GM12878 (cell line): ENCODE results near the gene RASGRF2. TPM values are rescaled to one million over a fixed set of nuclear protein-coding genes. Genes with fewer than 3 reads are reported as not detected.

Source experiments
- ATAC-seq: fragments of 200-7000 bp; cut with Tn5 transposase; 3 replicates; pipeline ENCODE4 v1.9.1; 2020; ENCODE audit warnings: mild to moderate bottlenecking, moderate library complexity
- BruUV-seq: library from RNA; stranded (reverse); fragments of 400-500 nt; replicated peaks from 2 replicates; lab custom pipeline; 2021; lab: Mats Ljungman, UMichigan
- CTCF ChIA-PET: fragments of 300-600 bp; sonication (Branson Sonifier 250); formaldehyde crosslinking; extraction: SDS; loops from one replicate; lab custom pipeline; 2021; ENCODE audit warnings: inconsistent platforms; lab: Yijun Ruan, JAX
- POLR2A ChIA-PET: fragments of 350-600 bp; formaldehyde crosslinking; extraction: SDS; loops from one replicate; lab custom pipeline; 2021; ENCODE audit warnings: inconsistent platforms; lab: Charles Lee
- RAD21 ChIA-PET: fragments of 300-600 bp; sonication (Branson Sonifier 250); formaldehyde crosslinking; loops from one replicate; lab custom pipeline; 2023; ENCODE audit warnings: antibody characterized with exemption; ENCODE audit not compliant: unreplicated experiment; lab: Charles Lee
- SMC1A ChIA-PET: fragments of 300-600 bp; sonication (Branson Sonifier 250); formaldehyde crosslinking; loops from one replicate; lab custom pipeline; 2023; ENCODE audit not compliant: unreplicated experiment, uncharacterized antibody; lab: Charles Lee
- DNase-seq: peaks from one replicate; pipeline ENCODE4 v3.0.0-alpha.2; 2011; ENCODE audit warnings: low read depth, low spot score
- FAIRE-seq: peaks from 3 replicates; lab custom pipeline; 2011; peaks lifted over from hg19 to GRCh38; lab: Jason Lieb, UNC
- H2AFZ ChIP-seq: 2 replicates; pipeline ENCODE4 v1.6.0; 2011; ENCODE audit warnings: low read depth, low read length, control low read depth; ENCODE audit not compliant: control insufficient read depth
- H3K27ac ChIP-seq: 2 replicates; pipeline ENCODE4 v1.5.1; 2011; ENCODE audit warnings: control low read depth; ENCODE audit not compliant: control insufficient read depth, insufficient read depth
- H3K27me3 ChIP-seq, 2 experiments: replicated peaks in 1 of 2; 2 replicates each; pipeline versions ENCODE4 v1.6.0 to v1.6.1; 2011; ENCODE audit warnings: low read length in 1 of 2; ENCODE audit not compliant: control insufficient read depth in 2 of 2, insufficient read depth in 2 of 2
- H3K36me3 ChIP-seq, 2 experiments: 2 replicates each; pipeline ENCODE4 v1.5.1; 2011; ENCODE audit warnings: low read length in 1 of 2; ENCODE audit not compliant: control insufficient read depth in 2 of 2, insufficient read depth in 2 of 2
- H3K4me1 ChIP-seq: 2 replicates; pipeline ENCODE4 v1.6.1; 2011; ENCODE audit warnings: mild to moderate bottlenecking, low read length, moderate library complexity, mixed read lengths; ENCODE audit not compliant: control insufficient read depth, insufficient read depth
- H3K4me2 ChIP-seq: 2 replicates; pipeline ENCODE4 v1.6.0; 2011; ENCODE audit warnings: control low read depth; ENCODE audit not compliant: control insufficient read depth, insufficient read depth
- H3K4me3 ChIP-seq: fragments of 200-600 bp; sonication (generic); 2 replicates; pipeline ENCODE4 v1.5.1; 2016
- H3K79me2 ChIP-seq: 2 replicates; pipeline ENCODE4 v1.6.0; 2011; ENCODE audit warnings: low read length; ENCODE audit not compliant: control insufficient read depth, insufficient read depth
- H3K9ac ChIP-seq: 2 replicates; pipeline ENCODE4 v1.8.0; 2011; ENCODE audit warnings: low read length, control low read depth, mixed read lengths; ENCODE audit not compliant: control insufficient read depth, insufficient read depth
- H3K9me3 ChIP-seq: replicated peaks from 3 replicates; pipeline ENCODE4 v1.5.1; 2011; ENCODE audit warnings: mild to moderate bottlenecking, low read length; ENCODE audit not compliant: control insufficient read depth, insufficient read depth
- H4K20me1 ChIP-seq: 2 replicates; pipeline ENCODE4 v1.6.0; 2011; ENCODE audit not compliant: control insufficient read depth, insufficient read depth
- ESRRA ChIP-seq: IDR thresholded peaks from 2 replicates; pipeline ENCODE4 v1.6.1; 2012; ENCODE audit warnings: mild to moderate bottlenecking, low read length, improper control_type of control experiment
- RAD21 ChIP-seq: IDR thresholded peaks from 2 replicates; pipeline ENCODE4 v1.6.1; 2011; ENCODE audit warnings: mild to moderate bottlenecking, low read depth, low read length, moderate library complexity; ENCODE audit not compliant: insufficient read depth
- TBL1XR1 ChIP-seq: IDR thresholded peaks from 2 replicates; pipeline ENCODE4 v1.6.1; 2012; ENCODE audit warnings: low read depth, low read length, improper control_type of control experiment
- WGBS: methylation state at CpG from one replicate; pipeline ENCODE4 v1.1.6; 2016; ENCODE audit warnings: low lambda C conversion rate; ENCODE audit not compliant: insufficient replicate concordance, insufficient coverage; ENCODE audit errors: missing lambda C conversion rate; 5-methylcytosine and 5-hydroxymethylcytosine counted together
- in situ Hi-C: fragments of 300-500 bp; cut with MboI; formaldehyde crosslinking; loops from 9 replicates; pipeline ENCODE4 v1.14.3; 2018; ENCODE audit warnings: mixed read lengths
- intact Hi-C: fragments of 100-400 bp; cut with micrococcal nuclease; formaldehyde crosslinking; loops from one replicate; pipeline ENCODE4 v1.14.2; 2022; ENCODE audit not compliant: unreplicated experiment
- polyA plus RNA-seq, 11 experiments: library from polyadenylated mRNA; depleted of rRNA in 4 of 11; unstranded in 6 of 11; stranded (reverse) in 5 of 11; fragments of >200 nt; fragmentation: Nextera tagmentation in 4 of 11; fragmentation: Illumina TruSeq in 1 of 11; extraction: Ambion mirVana in 4 of 11; extraction: Trizol in 1 of 11; gene quantifications; 1 replicate in 1 of 11; 2 replicates in 10 of 11; pipeline versions ENCODE4 v1.2.1 to v1.2.3, GENCODE V29; 2011 to 2016; ENCODE audit warnings: inconsistent platforms in 2 of 11, missing spikeins in 2 of 11, low read depth in 1 of 11
- total RNA-seq, 4 experiments: library from RNA; depleted of rRNA in 3 of 4; stranded (reverse); fragments of >200 nt in 3 of 4; fragmentation: Illumina TruSeq in 1 of 4; extraction: Trizol in 1 of 4; gene quantifications; 2 replicates each; pipeline versions ENCODE4 v1.2.1 to v1.2.3, GENCODE V29; 2013 to 2021
- TF ChIP-seq, protein P1 (sequence below): IDR thresholded peaks from 2 replicates; pipeline ENCODE4 v1.6.1; 2012; ENCODE audit warnings: low read length, inconsistent platforms

Gene RASGRF2
- total and polyA plus RNA-seq, 10 of the 15 experiments (the other 5 are each of a cell fraction or from before 2014, with no cell fraction given), result 0.05 to 0.24 (median 0.07) TPM

DNA sequence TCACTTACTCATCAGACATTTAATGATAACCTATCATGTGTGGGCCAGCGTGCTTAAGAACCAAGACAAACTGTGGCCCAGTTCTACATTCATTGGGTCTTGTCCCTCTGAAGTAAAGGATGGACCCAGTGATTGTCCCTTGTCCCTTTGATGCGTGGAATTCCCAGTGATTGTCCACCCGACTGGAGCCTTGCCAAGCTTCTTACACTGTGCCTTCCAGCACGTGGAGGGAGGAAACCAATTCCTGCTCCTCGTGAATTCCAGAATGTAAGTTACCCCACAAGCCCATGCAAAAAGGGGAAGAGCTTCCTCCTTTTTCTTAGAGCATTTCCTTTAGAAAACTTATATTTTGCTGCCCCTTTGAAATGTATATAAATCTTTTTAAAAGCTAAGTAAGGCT, 280.8 kb downstream of the RASGRF2 start:
- H3K36me3 ChIP-seq, result no peaks in the 10 kb centered on the region
- ChIA-PET SMC1A (interaction anchor here (1.0 to 1.2 kb wide), 2 partner anchors 10 to 13 kb away, joined by 3 to 4 read pairs; no protein-coding TSS in a partner anchor), CTCF (interaction anchor here (0.8 to 3.5 kb wide), 2 partner anchors 32 to 60 kb away, joined by 3 to 40 read pairs; partner anchors contain the start of gene ZCCHC9)
- peak; percentile 38 for FAIRE-seq
- no peak overlapping the region for H3K9ac ChIP-seq
- H3K4me3 ChIP-seq, result no peak overlapping the region
- H3K79me2 ChIP-seq, result no peaks in the 10 kb centered on the region
- no peaks in the 10 kb centered on the region for H3K27me3 ChIP-seq
- 97% methylated on average over 5 of the region's 5 CpGs for WGBS
- H3K9me3 ChIP-seq, result no peaks in the 10 kb centered on the region
- no TSS peak for BruUV-seq
- TF ChIP-seq RAD21, result no peak
- TF ChIP-seq, protein P1, sequence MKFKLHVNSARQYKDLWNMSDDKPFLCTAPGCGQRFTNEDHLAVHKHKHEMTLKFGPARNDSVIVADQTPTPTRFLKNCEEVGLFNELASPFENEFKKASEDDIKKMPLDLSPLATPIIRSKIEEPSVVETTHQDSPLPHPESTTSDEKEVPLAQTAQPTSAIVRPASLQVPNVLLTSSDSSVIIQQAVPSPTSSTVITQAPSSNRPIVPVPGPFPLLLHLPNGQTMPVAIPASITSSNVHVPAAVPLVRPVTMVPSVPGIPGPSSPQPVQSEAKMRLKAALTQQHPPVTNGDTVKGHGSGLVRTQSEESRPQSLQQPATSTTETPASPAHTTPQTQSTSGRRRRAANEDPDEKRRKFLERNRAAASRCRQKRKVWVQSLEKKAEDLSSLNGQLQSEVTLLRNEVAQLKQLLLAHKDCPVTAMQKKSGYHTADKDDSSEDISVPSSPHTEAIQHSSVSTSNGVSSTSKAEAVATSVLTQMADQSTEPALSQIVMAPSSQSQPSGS, result no peak
- TF ChIP-seq TBL1XR1, result no peak
- no peak for TF ChIP-seq ESRRA
- TF ChIP-seq, all 136 proteins: peak for 0
- no peak overlapping the region for H3K27ac ChIP-seq
- ChIA-PET POLR2A (no interaction called here), RAD21 (no interaction called here)
- no peak overlapping the region for H2AFZ ChIP-seq
- H3K4me2 ChIP-seq, result no peak overlapping the region
- intact Hi-C loops (no loop called here), in situ Hi-C loops (no loop called here)
- H4K20me1 ChIP-seq, result no peaks in the 10 kb centered on the region
- DNase-seq (no peak), ATAC-seq (no peak)
- peaks cover 3% of the 10 kb centered on the region; the same call in 1 of the 2 replicates for H3K4me1 ChIP-seq
